ENCODE data around the gene ADAMTS19. TPM values are rescaled to one million over a fixed set of nuclear protein-coding genes. Genes with fewer than 3 reads are reported as not detected.

The ADAMTS19 gene
- total RNA-seq, 2 experiments from 2014 or later, result not detected

- H3K4me2 ChIP-seq (ENCODE audit: low read length), result no peak overlapping the region
- no peak overlapping the region for H3K27ac ChIP-seq (ENCODE audit: low read depth, low read length, poor library complexity, severe bottlenecking)
- TF ChIP-seq, protein P1, sequence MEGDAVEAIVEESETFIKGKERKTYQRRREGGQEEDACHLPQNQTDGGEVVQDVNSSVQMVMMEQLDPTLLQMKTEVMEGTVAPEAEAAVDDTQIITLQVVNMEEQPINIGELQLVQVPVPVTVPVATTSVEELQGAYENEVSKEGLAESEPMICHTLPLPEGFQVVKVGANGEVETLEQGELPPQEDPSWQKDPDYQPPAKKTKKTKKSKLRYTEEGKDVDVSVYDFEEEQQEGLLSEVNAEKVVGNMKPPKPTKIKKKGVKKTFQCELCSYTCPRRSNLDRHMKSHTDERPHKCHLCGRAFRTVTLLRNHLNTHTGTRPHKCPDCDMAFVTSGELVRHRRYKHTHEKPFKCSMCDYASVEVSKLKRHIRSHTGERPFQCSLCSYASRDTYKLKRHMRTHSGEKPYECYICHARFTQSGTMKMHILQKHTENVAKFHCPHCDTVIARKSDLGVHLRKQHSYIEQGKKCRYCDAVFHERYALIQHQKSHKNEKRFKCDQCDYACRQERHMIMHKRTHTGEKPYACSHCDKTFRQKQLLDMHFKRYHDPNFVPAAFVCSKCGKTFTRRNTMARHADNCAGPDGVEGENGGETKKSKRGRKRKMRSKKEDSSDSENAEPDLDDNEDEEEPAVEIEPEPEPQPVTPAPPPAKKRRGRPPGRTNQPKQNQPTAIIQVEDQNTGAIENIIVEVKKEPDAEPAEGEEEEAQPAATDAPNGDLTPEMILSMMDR (conservative IDR thresholded peaks at IDR 0.05; ENCODE audit: low read length), result no peak
- TF ChIP-seq EZH2phosphoT487 (IDR thresholded peaks at IDR 0.05; ENCODE audit: borderline replicate concordance, low read depth, low read length), result no peak
- H3K79me2 ChIP-seq (ENCODE audit: insufficient read depth, low read depth, low read length), result no peaks in the 10 kb centered on the region
- CTCF ChIA-PET (ENCODE audit: unreplicated experiment), result no interaction called here
- no peaks in the 10 kb centered on the region for H3K9me2 ChIP-seq (ENCODE audit: insufficient read depth, low read length)
- POLR2A ChIA-PET, result interaction anchor here (0.7 kb wide), 1 partner anchor 8 kb away, joined by 4 read pairs; no protein-coding TSS in a partner anchor
- no peaks in the 10 kb centered on the region for H3K4me1 ChIP-seq (ENCODE audit: insufficient read depth, low read length, poor library complexity, severe bottlenecking)
- H3K36me3 ChIP-seq (ENCODE audit: insufficient read depth, low read length), result no peaks in the 10 kb centered on the region
- H3K4me3 ChIP-seq (ENCODE audit: low read depth, low read length, poor library complexity, severe bottlenecking), result no peak overlapping the region
- no peaks in the 10 kb centered on the region for H3K9me3 ChIP-seq (ENCODE audit: low read length)
- intact Hi-C loops (cut with micrococcal nuclease; ENCODE audit: unreplicated experiment), result no loop called here
- no peaks in the 10 kb centered on the region for H4K20me1 ChIP-seq (ENCODE audit: insufficient read depth, low read length)
- DNase-seq (ENCODE audit: low spot score), result no peak
- no peak overlapping the region for H2AFZ ChIP-seq (ENCODE audit: low read length)
- no TSS peak for BruUV-seq (replicated peaks)
Observed at GRCh38 chr5:129460936-129461710, 1.0 kb downstream of the ADAMTS19 start.

- no peaks in the 10 kb centered on the region for H3K9me2 ChIP-seq (ENCODE audit: insufficient read depth, low read length)
- POLR2A ChIA-PET, result no interaction called here
- H3K4me3 ChIP-seq (ENCODE audit: low read depth, low read length, poor library complexity, severe bottlenecking), result no peak overlapping the region
- no peaks in the 10 kb centered on the region for H3K9me3 ChIP-seq (ENCODE audit: low read length)
- H3K36me3 ChIP-seq (ENCODE audit: insufficient read depth, low read length), result no peaks in the 10 kb centered on the region
- TF ChIP-seq, protein P1 (conservative IDR thresholded peaks at IDR 0.05; ENCODE audit: low read length), result no peak
- TF ChIP-seq EZH2phosphoT487 (IDR thresholded peaks at IDR 0.05; ENCODE audit: borderline replicate concordance, low read depth, low read length), result no peak
- CTCF ChIA-PET (ENCODE audit: unreplicated experiment), result no interaction called here
- no peak overlapping the region for H3K27ac ChIP-seq (ENCODE audit: low read depth, low read length, poor library complexity, severe bottlenecking)
- no peaks in the 10 kb centered on the region for H3K79me2 ChIP-seq (ENCODE audit: insufficient read depth, low read depth, low read length)
- no peak overlapping the region for H3K4me2 ChIP-seq (ENCODE audit: low read length)
- intact Hi-C loops (cut with micrococcal nuclease; ENCODE audit: unreplicated experiment), result no loop called here
- H4K20me1 ChIP-seq (ENCODE audit: insufficient read depth, low read length), result no peaks in the 10 kb centered on the region
- BruUV-seq (replicated peaks), result no TSS peak
- DNase-seq (ENCODE audit: low spot score), result no peak
- H2AFZ ChIP-seq (ENCODE audit: low read length), result no peak overlapping the region
- no peaks in the 10 kb centered on the region for H3K4me1 ChIP-seq (ENCODE audit: insufficient read depth, low read length, poor library complexity, severe bottlenecking)
Observed at GRCh38 chr5:129461711-129462332, 1.7 kb downstream of the ADAMTS19 start.
